Neuronal stem cell (in vitro differentiated cells): ENCODE results near the gene DPH3.

Experiments used
- DNase-seq: peaks from one replicate; pipeline ENCODE4 v3.0.0-alpha.2; 2013; ENCODE audit warnings: low spot score
- H2AFZ ChIP-seq: one replicate; pipeline ENCODE4 v1.6.1; 2013; ENCODE audit warnings: mild to moderate bottlenecking, low read length, inconsistent platforms
- H2AK5ac ChIP-seq: 2 replicates; pipeline ENCODE4 v1.6.1; 2013; ENCODE audit warnings: low read depth, mild to moderate bottlenecking, inconsistent platforms, low read length, moderate library complexity, mixed read lengths
- H2BK120ac ChIP-seq: 2 replicates; pipeline ENCODE4 v1.6.1; 2013; ENCODE audit warnings: low read depth, mild to moderate bottlenecking, inconsistent platforms, low read length, moderate library complexity, mixed read lengths
- H2BK12ac ChIP-seq: one replicate; pipeline ENCODE4 v1.6.1; 2013; ENCODE audit warnings: low read length, inconsistent platforms
- H2BK15ac ChIP-seq: 2 replicates; pipeline ENCODE4 v1.6.1; 2013; ENCODE audit warnings: mild to moderate bottlenecking, low read length, inconsistent platforms, mixed read lengths
- H2BK5ac ChIP-seq: one replicate; pipeline ENCODE4 v1.6.1; 2013; ENCODE audit warnings: inconsistent platforms, mild to moderate bottlenecking, low read length, moderate library complexity
- H3K14ac ChIP-seq: one replicate; pipeline ENCODE4 v1.6.1; 2013; ENCODE audit warnings: low read length, inconsistent platforms
- H3K18ac ChIP-seq: 2 replicates; pipeline ENCODE4 v1.6.1; 2013; ENCODE audit warnings: low read length, inconsistent platforms
- H3K23ac ChIP-seq: 2 replicates; pipeline ENCODE4 v1.6.1; 2013; ENCODE audit warnings: low read depth, mild to moderate bottlenecking, mixed read lengths, low read length, inconsistent platforms; ENCODE audit not compliant: poor library complexity
- H3K27ac ChIP-seq: replicated peaks from 3 replicates; pipeline ENCODE4 v1.5.1; 2013; ENCODE audit warnings: low read length, inconsistent platforms
- H3K27me3 ChIP-seq, 3 experiments: 2 replicates each; pipeline ENCODE4 v1.6.1; 2013; ENCODE audit warnings: low read length in 3 of 3, mild to moderate bottlenecking in 2 of 3, inconsistent platforms in 1 of 3, low read depth in 1 of 3, mixed read lengths in 1 of 3, moderate library complexity in 1 of 3; ENCODE audit not compliant: control insufficient read depth in 3 of 3, insufficient read depth in 3 of 3
- H3K36me3 ChIP-seq, 2 donors: replicated peaks in 1 of 2; 2 replicates each; pipeline ENCODE4 v1.6.1; 2013; ENCODE audit warnings: low read length in 2 of 2; ENCODE audit not compliant: control insufficient read depth in 2 of 2, insufficient read depth in 2 of 2
- H3K4ac ChIP-seq: 2 replicates; pipeline ENCODE4 v1.6.1; 2013; ENCODE audit warnings: inconsistent platforms, mild to moderate bottlenecking, low read length, moderate library complexity
- H3K4me1 ChIP-seq, 2 donors: 1 replicate in 1 of 2; 2 replicates in 1 of 2; pipeline ENCODE4 v1.6.1; 2013; ENCODE audit warnings: low read length in 2 of 2, low read depth in 1 of 2; ENCODE audit not compliant: control insufficient read depth in 2 of 2, insufficient read depth in 1 of 2
- H3K4me2 ChIP-seq: one replicate; pipeline ENCODE4 v1.6.1; 2013; ENCODE audit warnings: mild to moderate bottlenecking, low read length, inconsistent platforms; ENCODE audit not compliant: insufficient read depth, poor library complexity, severe bottlenecking
- H3K4me3 ChIP-seq, 2 donors: 2 replicates each; pipeline ENCODE4 v1.5.1; 2013; ENCODE audit warnings: low read length in 2 of 2, mild to moderate bottlenecking in 2 of 2, inconsistent platforms in 1 of 2, moderate library complexity in 1 of 2
- H3K79me1 ChIP-seq: one replicate; pipeline ENCODE4 v1.6.1; 2013; ENCODE audit warnings: low read depth, mild to moderate bottlenecking, inconsistent platforms, low read length, moderate library complexity
- H3K9ac ChIP-seq: one replicate; pipeline ENCODE4 v1.6.1; 2013; ENCODE audit warnings: mild to moderate bottlenecking, low read depth, low read length, inconsistent platforms; ENCODE audit not compliant: poor library complexity
- H3K9me3 ChIP-seq, 2 donors: replicated peaks in 1 of 2; 2 replicates each; pipeline versions ENCODE3 to v1.6.1; 2013; ENCODE audit warnings: low read length in 2 of 2, mild to moderate bottlenecking in 2 of 2, inconsistent platforms in 1 of 2, low read depth in 1 of 2, mixed read lengths in 1 of 2, moderate library complexity in 1 of 2; ENCODE audit not compliant: control insufficient read depth in 2 of 2, insufficient read depth in 1 of 2
- H4K8ac ChIP-seq: one replicate; pipeline ENCODE4 v1.6.1; 2013; ENCODE audit warnings: low read depth, mild to moderate bottlenecking, inconsistent platforms, low read length, moderate library complexity
- H4K91ac ChIP-seq: one replicate; pipeline ENCODE4 v1.6.1; 2013; ENCODE audit warnings: low read length, low read depth, mild to moderate bottlenecking, inconsistent platforms; ENCODE audit not compliant: poor library complexity
- WGBS, 2 donors: extraction: QIAGEN DNeasy Blood & Tissue Kit; methylation state at CpG; one replicate each; pipeline ENCODE4 v1.1.7; 2013; ENCODE audit warnings: missing lambda C conversion rate in 2 of 2, mixed read lengths in 1 of 2; ENCODE audit not compliant: insufficient read length in 2 of 2, insufficient replicate concordance in 1 of 2; ENCODE audit errors: extremely low coverage in 2 of 2; 5-methylcytosine and 5-hydroxymethylcytosine counted together

Gene DPH3

DNA sequence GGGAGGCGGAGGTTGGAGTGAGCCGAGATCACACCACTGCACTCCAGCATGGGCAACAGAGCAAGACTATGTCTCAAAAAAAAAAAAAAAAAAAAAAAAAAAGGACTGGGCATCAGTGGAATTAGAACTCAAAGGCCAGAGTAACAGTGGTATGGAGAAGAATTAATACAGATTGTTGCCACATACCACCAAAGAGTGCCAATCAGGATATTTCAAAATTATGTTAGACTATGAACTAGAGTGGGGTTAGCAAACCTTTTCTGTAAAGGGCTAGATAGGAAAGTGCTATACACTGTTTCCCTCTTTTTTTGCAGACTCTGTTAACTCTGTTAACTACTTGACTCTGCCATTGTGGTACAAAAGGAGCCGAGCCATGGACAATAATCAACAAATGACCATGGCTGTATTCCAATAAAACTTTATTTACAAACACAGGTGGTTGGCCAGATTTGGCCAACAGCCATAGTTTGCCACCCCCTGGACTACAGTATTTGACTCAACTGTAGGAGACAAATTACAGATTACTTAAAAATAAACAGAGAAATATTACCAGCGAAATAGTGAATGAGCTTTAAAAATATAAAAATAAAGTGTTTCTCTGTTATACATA, 28.6 kb downstream of the DPH3 start:
- H3K36me3 ChIP-seq, result no peaks in the 10 kb centered on the region
- no peak overlapping the region for H3K18ac ChIP-seq

GRCh38 chr3:16234281-16234680, 30.5 kb downstream of the DPH3 start:
- H3K14ac ChIP-seq, result no peak overlapping the region
- no peaks in the 10 kb centered on the region for H3K4me1 ChIP-seq
- no peak overlapping the region for H3K27ac ChIP-seq
- no peak overlapping the region for H3K4ac ChIP-seq
- H3K9me3 ChIP-seq, result no peaks in the 10 kb centered on the region
- H2AK5ac ChIP-seq, result no peak overlapping the region
- no peak overlapping the region for H2BK15ac ChIP-seq
- H3K4me3 ChIP-seq, result no peak overlapping the region
- no CpG with 5 or more reads among the region's 2 CpGs for WGBS, 2 donors
- H2BK12ac ChIP-seq, result no peak overlapping the region
- H3K23ac ChIP-seq, result no peak overlapping the region
- H4K91ac ChIP-seq, result no peak overlapping the region
- H2BK120ac ChIP-seq, result no peak overlapping the region
- peaks cover 0 to 3% (median 0%) of the 10 kb centered on the region in 3 experiments for H3K27me3 ChIP-seq
- H2BK5ac ChIP-seq, result no peak overlapping the region
- H3K36me3 ChIP-seq, result no peaks in the 10 kb centered on the region
- no peak overlapping the region for H3K9ac ChIP-seq
- H3K4me2 ChIP-seq, result no peak overlapping the region
- H3K18ac ChIP-seq, result no peak overlapping the region
- DNase-seq, result no peak
- H2AFZ ChIP-seq, result no peak overlapping the region
- H3K79me1 ChIP-seq, result no peaks in the 10 kb centered on the region
- H4K8ac ChIP-seq, result no peak overlapping the region

More for the DNA sequence above, 28.6 kb downstream of the DPH3 start:
- H2BK120ac ChIP-seq, result no peak overlapping the region
- no peak overlapping the region for H3K9ac ChIP-seq
- no peak overlapping the region for H4K91ac ChIP-seq
- H2BK5ac ChIP-seq, result no peak overlapping the region
- H3K79me1 ChIP-seq, result no peaks in the 10 kb centered on the region
- H3K4me3 ChIP-seq, result no peak overlapping the region
- H4K8ac ChIP-seq, result no peak overlapping the region
- H2BK12ac ChIP-seq, result no peak overlapping the region
- no peak overlapping the region for H3K4me2 ChIP-seq
- no peak overlapping the region for H2AK5ac ChIP-seq
- no peaks in the 10 kb centered on the region for H3K4me1 ChIP-seq
- peaks cover 0 to 11% (median 0%) of the 10 kb centered on the region in 3 experiments for H3K27me3 ChIP-seq
- H3K9me3 ChIP-seq, result no peaks in the 10 kb centered on the region
- H3K14ac ChIP-seq, result no peak overlapping the region
- DNase-seq, result no peak
- H2BK15ac ChIP-seq, result no peak overlapping the region
- H3K23ac ChIP-seq, result no peak overlapping the region
- WGBS, 2 donors, result no CpG with 5 or more reads among the region's 4 CpGs
- no peak overlapping the region for H2AFZ ChIP-seq
- no peak overlapping the region for H3K4ac ChIP-seq
- H3K27ac ChIP-seq, result no peak overlapping the region

GRCh38 chr3:16233806-16234205, 30.9 kb downstream of the DPH3 start:
- Histone ChIP-seq H2BK120ac (no peak overlapping the region), H3K4ac (no peak overlapping the region), H3K23ac (no peak overlapping the region), H2AK5ac (no peak overlapping the region), H4K8ac (no peak overlapping the region), H3K4me1 (no peaks in the 10 kb centered on the region), H3K14ac (no peak overlapping the region), H2AFZ (no peak overlapping the region), H3K4me2 (no peak overlapping the region), H4K91ac (no peak overlapping the region), H3K18ac (no peak overlapping the region), H3K79me1 (no peaks in the 10 kb centered on the region), H3K4me3 (no peak overlapping the region), H3K36me3 (no peaks in the 10 kb centered on the region), H3K9ac (no peak overlapping the region), H3K27me3 (no peaks in the 10 kb centered on the region), H3K27ac (no peak overlapping the region), H2BK15ac (no peak overlapping the region), H3K9me3 (no peaks in the 10 kb centered on the region), H2BK12ac (no peak overlapping the region), H2BK5ac (no peak overlapping the region)
- DNase-seq, result no peak
- WGBS, 2 donors, result no CpG with 5 or more reads among the region's 1 CpG

DNA sequence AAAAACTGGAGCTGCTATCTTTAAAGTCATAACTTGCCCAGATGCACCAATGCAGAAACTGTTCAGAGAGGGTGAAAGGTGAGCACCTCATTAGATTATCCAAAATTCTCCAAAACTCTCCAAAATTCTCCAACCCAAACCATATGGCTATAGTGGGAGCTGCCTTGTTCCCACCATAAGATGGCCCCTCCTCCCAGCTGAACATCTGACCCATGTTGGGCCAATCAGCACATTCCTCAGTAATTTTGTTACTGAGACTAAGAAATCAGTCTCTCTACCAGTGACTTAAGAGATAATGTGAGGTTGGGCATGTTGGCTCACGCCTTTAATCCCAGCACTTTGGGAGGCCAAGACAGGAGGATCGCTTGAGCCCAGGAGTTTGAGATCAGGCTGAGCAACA, 32.8 kb downstream of the DPH3 start:
- Histone ChIP-seq H3K4me2 (no peak overlapping the region), H3K4ac (no peak overlapping the region), H2BK15ac (no peak overlapping the region), H3K23ac (no peak overlapping the region), H2AFZ (no peak overlapping the region), H3K27ac (no peak overlapping the region), H3K14ac (no peak overlapping the region), H3K9ac (no peak overlapping the region), H4K91ac (no peak overlapping the region), H3K4me3 (no peak overlapping the region), H2AK5ac (no peak overlapping the region), H3K36me3 (no peaks in the 10 kb centered on the region), H3K18ac (no peak overlapping the region), H3K79me1 (no peaks in the 10 kb centered on the region), H4K8ac (no peak overlapping the region), H2BK5ac (no peak overlapping the region), H3K9me3 (no peaks in the 10 kb centered on the region), H3K27me3 (no peaks in the 10 kb centered on the region), H2BK120ac (no peak overlapping the region), H3K4me1 (peaks cover 0 to 1% of the 10 kb centered on the region in 2 donors), H2BK12ac (no peak overlapping the region)
- no peak for DNase-seq
- WGBS, 2 donors, result no CpG with 5 or more reads among the region's 2 CpGs
